IMR-90 (cell line): Measurements from ENCODE around the gene MR1. TPM values are rescaled to one million over a fixed set of nuclear protein-coding genes. Genes with fewer than 3 reads are reported as not detected.
A peak's percentile ranks its signal among the peaks of the same experiment; 100 is the strongest.

Experiments
- ATAC-seq: fragments of 200-7000 bp; cut with Tn5 transposase; 2 replicates; pipeline ENCODE4 v1.9.1; 2020; ENCODE audit warnings: low read depth, mild to moderate bottlenecking, moderate library complexity
- BruUV-seq: library from RNA; stranded (reverse); fragments of 400-500 nt; replicated peaks from 2 replicates; lab custom pipeline; 2021; lab: Mats Ljungman, UMichigan
- CTCF ChIA-PET: fragments of 300-600 bp; formaldehyde crosslinking; extraction: SDS; loops from one replicate; lab custom pipeline; 2021; ENCODE audit warnings: antibody characterized with exemption; lab: Yijun Ruan, JAX
- POLR2A ChIA-PET: fragments of 300-600 bp; sonication (Branson Sonifier 250); formaldehyde crosslinking; loops from one replicate; lab custom pipeline; 2022; ENCODE audit warnings: antibody characterized with exemption; ENCODE audit not compliant: unreplicated experiment; lab: Charles Lee
- DNase-seq: peaks from one replicate; pipeline ENCODE4 v3.0.0; 2013
- H2AFZ ChIP-seq: replicated peaks from 2 replicates; pipeline ENCODE3; 2013; ENCODE audit warnings: low read length, mild to moderate bottlenecking; ENCODE audit not compliant: poor library complexity
- H2AK5ac ChIP-seq: 2 replicates; pipeline ENCODE4 v1.6.1; 2013; ENCODE audit warnings: low read depth, low read length, inconsistent platforms
- H2AK9ac ChIP-seq: replicated peaks from 2 replicates; pipeline ENCODE3; 2013; ENCODE audit warnings: mild to moderate bottlenecking, low read depth, low read length, moderate library complexity; ENCODE audit not compliant: poor library complexity
- H2BK120ac ChIP-seq: 2 replicates; pipeline ENCODE4 v1.6.1; 2013; ENCODE audit warnings: low read depth, low read length, inconsistent platforms
- H2BK15ac ChIP-seq: 3 replicates; pipeline ENCODE4 v1.6.1; 2013; ENCODE audit warnings: low read depth, low read length, inconsistent platforms
- H2BK20ac ChIP-seq: 2 replicates; pipeline ENCODE4 v1.6.1; 2013; ENCODE audit warnings: low read depth, mild to moderate bottlenecking, inconsistent platforms, low read length, moderate library complexity
- H2BK5ac ChIP-seq: 2 replicates; pipeline ENCODE4 v1.6.1; 2013; ENCODE audit warnings: mild to moderate bottlenecking, low read depth, low read length, inconsistent platforms; ENCODE audit not compliant: poor library complexity, severe bottlenecking
- H3K14ac ChIP-seq: replicated peaks from 2 replicates; pipeline ENCODE4 v1.6.1; 2013; ENCODE audit warnings: low read depth, low read length, inconsistent platforms
- H3K18ac ChIP-seq: 2 replicates; pipeline ENCODE4 v1.6.1; 2013; ENCODE audit warnings: low read depth, low read length, control low read depth
- H3K23ac ChIP-seq: 2 replicates; pipeline ENCODE4 v1.6.1; 2013; ENCODE audit warnings: low read depth, low read length, inconsistent platforms
- H3K27ac ChIP-seq: 2 replicates; pipeline ENCODE4 v1.5.1; 2013; ENCODE audit warnings: mild to moderate bottlenecking, control low read depth, low read length; ENCODE audit not compliant: insufficient read depth
- H3K27me3 ChIP-seq: 2 replicates; pipeline ENCODE4 v1.6.1; 2013; ENCODE audit warnings: low read length; ENCODE audit not compliant: control insufficient read depth, insufficient read depth
- H3K36me3 ChIP-seq: 2 replicates; pipeline ENCODE4 v1.6.1; 2013; ENCODE audit warnings: low read length, mixed read lengths; ENCODE audit not compliant: control insufficient read depth, insufficient read depth
- H3K4ac ChIP-seq: 2 replicates; pipeline ENCODE4 v1.6.1; 2013; ENCODE audit warnings: low read depth, low read length, inconsistent platforms
- H3K4me1 ChIP-seq: 2 replicates; pipeline ENCODE4 v1.6.1; 2013; ENCODE audit warnings: low read length, mixed read lengths; ENCODE audit not compliant: control insufficient read depth, insufficient read depth
- H3K4me2 ChIP-seq: 2 replicates; pipeline ENCODE4 v1.6.1; 2013; ENCODE audit warnings: low read depth, mild to moderate bottlenecking, control low read depth, low read length, moderate library complexity
- H3K4me3 ChIP-seq: 2 replicates; pipeline ENCODE4 v1.5.1; 2013; ENCODE audit warnings: low read depth, mild to moderate bottlenecking, control low read depth, low read length, moderate library complexity; ENCODE audit not compliant: insufficient read depth
- H3K56ac ChIP-seq: 2 replicates; pipeline ENCODE4 v1.6.1; 2013; ENCODE audit warnings: low read length, inconsistent platforms; ENCODE audit not compliant: insufficient read depth; ENCODE audit errors: extremely low read depth
- H3K79me1 ChIP-seq, 2 experiments: 2 replicates each; pipeline ENCODE4 v1.6.1; 2013; ENCODE audit warnings: low read length in 2 of 2, inconsistent platforms in 1 of 2, low read depth in 1 of 2
- H3K9ac ChIP-seq: 2 replicates; pipeline ENCODE4 v1.6.1; 2013; ENCODE audit warnings: low read depth, low read length, control low read depth
- H3K9me1 ChIP-seq: 2 replicates; pipeline ENCODE4 v1.6.1; 2013; ENCODE audit warnings: low read length, inconsistent platforms; ENCODE audit not compliant: insufficient read depth
- H3K9me3 ChIP-seq: 2 replicates; pipeline ENCODE4 v1.6.1; 2013; ENCODE audit warnings: low read length; ENCODE audit not compliant: control insufficient read depth, insufficient read depth
- H4K20me1 ChIP-seq: 2 replicates; pipeline ENCODE4 v1.6.1; 2013; ENCODE audit warnings: low read length, inconsistent platforms; ENCODE audit not compliant: insufficient read depth
- H4K5ac ChIP-seq: 2 replicates; pipeline ENCODE4 v1.6.1; 2013; ENCODE audit warnings: mild to moderate bottlenecking, low read depth, low read length, control low read depth
- H4K8ac ChIP-seq, 2 experiments: 2 replicates each; pipeline ENCODE4 v1.6.1; 2013; ENCODE audit warnings: low read depth in 2 of 2, low read length in 2 of 2, control low read depth in 1 of 2, inconsistent platforms in 1 of 2
- H4K91ac ChIP-seq: 2 replicates; pipeline ENCODE4 v1.6.1; 2013; ENCODE audit warnings: low read depth, low read length, inconsistent platforms; ENCODE audit not compliant: insufficient read depth
- CHD1 ChIP-seq: IDR thresholded peaks from 2 replicates; pipeline ENCODE4 v1.6.1; 2012; ENCODE audit warnings: low read depth, low read length, improper control_type of control experiment
- MXI1 ChIP-seq: IDR thresholded peaks from 2 replicates; pipeline ENCODE4 v1.6.1; 2012; ENCODE audit warnings: low read depth, mild to moderate bottlenecking, low read length, moderate library complexity, borderline replicate concordance
- dilution Hi-C: fragments of 300-500 bp; cut with HindIII; formaldehyde crosslinking; loops from one replicate; pipeline ENCODE4 v1.14.3; 2018; ENCODE audit warnings: low sequenced_read_pairs; ENCODE audit not compliant: unreplicated experiment
- in situ Hi-C: fragments of 300-500 bp; cut with MboI; formaldehyde crosslinking; loops from 3 replicates; pipeline ENCODE4 v1.14.3; 2019; ENCODE audit warnings: low sequenced_read_pairs, inconsistent platforms, mixed read lengths
- intact Hi-C: fragments of 100-400 bp; cut with micrococcal nuclease; formaldehyde crosslinking; loops from 2 replicates; pipeline ENCODE4 v1.10.0; 2022
- polyA plus RNA-seq, 3 experiments: library from polyadenylated mRNA; depleted of rRNA; stranded (reverse); fragments of >200 nt; gene quantifications; 2 replicates each; pipeline ENCODE4 v1.2.3, GENCODE V29; 2012; ENCODE audit warnings: low replicate concordance in 1 of 3
- total RNA-seq: library from RNA; depleted of rRNA; stranded (reverse); fragments of >200 nt; gene quantifications from 2 replicates; pipeline ENCODE4 v1.2.3, GENCODE V29; 2012

The MR1 gene
- total and polyA plus RNA-seq, 2 of the 4 experiments (the other 2 are of a cell fraction) = 6.0 to 6.1 TPM

DNA sequence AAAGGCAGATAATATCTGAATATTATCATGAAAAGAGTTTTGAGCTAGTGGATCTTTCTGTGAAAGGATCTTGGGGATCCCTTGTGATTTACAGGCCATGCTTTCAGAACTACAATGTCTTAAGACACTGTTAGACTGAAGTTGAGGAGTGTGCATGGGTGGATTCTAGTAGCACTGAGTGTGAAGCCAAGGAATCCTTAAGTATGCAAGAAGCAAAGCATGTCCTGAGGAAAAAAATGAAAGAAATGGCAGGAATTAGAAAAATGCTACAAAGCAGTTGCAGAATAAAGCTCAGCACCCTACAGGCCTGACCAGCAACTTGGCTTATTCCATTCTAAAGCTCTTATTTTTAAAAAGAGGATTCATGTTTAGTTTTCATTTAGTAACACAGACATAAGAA, 23.0 kb upstream of the MR1 start:
- POLR2A ChIA-PET = interaction anchor here (0.6 to 1.0 kb wide), 2 partner anchors 11 to 80 kb away, joined by 3 read pairs; no protein-coding TSS in a partner anchor
- peak overlapping the region; percentile 47; the same call in 1 of the 2 replicates for H3K9ac ChIP-seq
- BruUV-seq = no TSS peak

More for the DNA sequence above, 23.0 kb upstream of the MR1 start:
- Histone ChIP-seq H2AK5ac (peak overlapping the region; percentile 57; the same call in 1 of the 2 replicates), H3K36me3 (no peaks in the 10 kb centered on the region), H2AK9ac (no peak overlapping the region), H2BK15ac (peak overlapping the region; percentile 91; the same call in 1 of the 3 replicates), H4K20me1 (peaks cover 20% of the 10 kb centered on the region; the same call in 1 of the 2 replicates), H3K4me2 (peak overlapping the region; percentile 72; the same call in 1 of the 2 replicates), H2BK5ac (peak overlapping the region; percentile 97), H3K9me1 (peaks cover 19% of the 10 kb centered on the region), H3K79me1 (peaks cover 26 to 80% of the 10 kb centered on the region in 2 experiments), H3K27me3 (no peaks in the 10 kb centered on the region), H3K27ac (peak overlapping the region; percentile 70), H3K56ac (peak overlapping the region; percentile 80; the same call in 1 of the 2 replicates), H3K14ac (peak overlapping the region; percentile 78; the same call in 1 of the 2 replicates), H2AFZ (no peak overlapping the region), H2BK20ac (peak overlapping the region; percentile 86), H3K18ac (peak overlapping the region; percentile 78; the same call in 1 of the 2 replicates), H3K4ac (peak overlapping the region; percentile 96), H2BK120ac (peak overlapping the region; percentile 93), H3K4me3 (no peak overlapping the region), H3K23ac (peak overlapping the region; percentile 81; the same call in 1 of the 2 replicates), H3K9me3 (no peaks in the 10 kb centered on the region), H4K5ac (peak overlapping the region; percentile 46; the same call in 1 of the 2 replicates), H4K8ac (peak overlapping the region in 1 of 2 experiments; percentile 71; a peak in 2 of 4 replicates), H4K91ac (peak overlapping the region; percentile 92), H3K4me1 (peaks cover 15% of the 10 kb centered on the region)
- CTCF ChIA-PET = interaction anchor here (0.6 to 1.4 kb wide), 6 partner anchors 11 to 97 kb away, joined by 3 to 4 read pairs (median 4); partner anchors contain the start of gene MR1
- TF ChIP-seq MXI1 (peak; percentile 45; the same call in 1 of the 2 replicates), CHD1 (no peak)
- peak; percentile 94 for ATAC-seq
- dilution Hi-C loops = no loop called here
- in situ Hi-C loops = no loop called here
- intact Hi-C loops = loop anchor here (1.0 kb wide), 2 partner anchors 11 to 79 kb away; no protein-coding TSS in a partner anchor
- peak; percentile 68 for DNase-seq
